Measurements from ENCODE around the gene SDK1. TPM values are rescaled to one million over a fixed set of nuclear protein-coding genes. Genes with fewer than 3 reads are reported as not detected.

Gene SDK1
- total RNA-seq, 1 experiment from 2014 or later = 20.0 TPM

- H3K36me3 Mint-ChIP-seq (ENCODE audit: insufficient read depth, unreplicated experiment) = peaks cover 5% of the 10 kb centered on the region
- H3K4me1 Mint-ChIP-seq (ENCODE audit: low read depth, unreplicated experiment) = no peaks in the 10 kb centered on the region
- peaks cover 2% of the 10 kb centered on the region for H3K9me3 Mint-ChIP-seq (ENCODE audit: low read depth, unreplicated experiment)
- H3K27ac Mint-ChIP-seq (ENCODE audit: unreplicated experiment) = no peak overlapping the region
- CTCF ChIA-PET = interaction anchor here (0.6 kb wide), 1 partner anchor 1001 kb away, joined by 6 read pairs; no protein-coding TSS in a partner anchor
- no peak for TF ChIP-seq CTCF (IDR thresholded peaks at IDR 0.05; ENCODE audit: unreplicated experiment)
- intact Hi-C loops (cut with micrococcal nuclease; ENCODE audit: unreplicated experiment) = no loop called here
- no peak overlapping the region for H3K4me3 Mint-ChIP-seq (ENCODE audit: low read depth, unreplicated experiment)
- no TSS peak for BruUV-seq (replicated peaks)
- DNase-seq = no peak
- H3K27me3 Mint-ChIP-seq (ENCODE audit: unreplicated experiment) = no peaks in the 10 kb centered on the region
Measured at GRCh38 chr7:4268040-4268965, 967.3 kb downstream of the SDK1 start.

DNA sequence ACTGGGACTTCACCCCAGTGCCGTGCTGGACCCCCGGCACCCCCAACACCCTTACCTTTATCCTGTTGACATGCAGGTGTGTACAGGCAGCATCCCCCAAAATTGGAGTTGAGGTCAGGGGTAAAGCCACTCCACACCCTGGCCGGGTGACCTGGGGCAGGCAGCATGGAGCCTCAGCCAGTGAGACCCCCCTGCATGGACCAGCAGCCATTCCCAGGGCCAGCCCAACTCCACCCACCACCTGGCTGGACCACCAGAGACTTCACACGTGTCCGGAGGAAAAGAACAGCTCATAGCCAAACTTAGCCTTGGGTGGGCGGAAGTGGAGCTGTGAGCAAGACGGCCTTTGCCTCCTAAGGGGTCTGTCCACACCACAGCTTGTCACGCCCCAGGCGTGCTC, 968.0 kb downstream of the SDK1 start:
- Mint-ChIP-seq H3K4me1 (ENCODE audit: low read depth, unreplicated experiment) (no peaks in the 10 kb centered on the region), H3K4me3 (ENCODE audit: low read depth, unreplicated experiment) (no peak overlapping the region), H3K27ac (ENCODE audit: unreplicated experiment) (no peak overlapping the region), H3K36me3 (ENCODE audit: insufficient read depth, unreplicated experiment) (peaks cover 5% of the 10 kb centered on the region), H3K9me3 (ENCODE audit: low read depth, unreplicated experiment) (peaks cover 2% of the 10 kb centered on the region), H3K27me3 (ENCODE audit: unreplicated experiment) (no peaks in the 10 kb centered on the region)
- TF ChIP-seq CTCF (IDR thresholded peaks at IDR 0.05; ENCODE audit: unreplicated experiment) = no peak
- CTCF ChIA-PET = interaction anchor here (0.6 kb wide), 3 partner anchors 243 to 1002 kb away, joined by 3 to 6 read pairs (median 5); no protein-coding TSS in a partner anchor
- no peak for DNase-seq
- intact Hi-C loops (cut with micrococcal nuclease; ENCODE audit: unreplicated experiment) = no loop called here
- BruUV-seq (replicated peaks) = no TSS peak

GRCh38 chr7:4269746-4270145, 968.7 kb downstream of the SDK1 start:
- DNase-seq = no peak
- Mint-ChIP-seq H3K36me3 (ENCODE audit: insufficient read depth, unreplicated experiment) (peaks cover 5% of the 10 kb centered on the region), H3K4me1 (ENCODE audit: low read depth, unreplicated experiment) (no peaks in the 10 kb centered on the region), H3K4me3 (ENCODE audit: low read depth, unreplicated experiment) (no peak overlapping the region), H3K27me3 (ENCODE audit: unreplicated experiment) (no peaks in the 10 kb centered on the region), H3K27ac (ENCODE audit: unreplicated experiment) (no peak overlapping the region), H3K9me3 (ENCODE audit: low read depth, unreplicated experiment) (peaks cover 4% of the 10 kb centered on the region)
- CTCF ChIA-PET = interaction anchor here (0.6 kb wide), 2 partner anchors 242 to 775 kb away, joined by 3 to 5 read pairs; no protein-coding TSS in a partner anchor
- no TSS peak for BruUV-seq (replicated peaks)
- no peak for TF ChIP-seq CTCF (IDR thresholded peaks at IDR 0.05; ENCODE audit: unreplicated experiment)
- intact Hi-C loops (cut with micrococcal nuclease; ENCODE audit: unreplicated experiment) = no loop called here

DNA sequence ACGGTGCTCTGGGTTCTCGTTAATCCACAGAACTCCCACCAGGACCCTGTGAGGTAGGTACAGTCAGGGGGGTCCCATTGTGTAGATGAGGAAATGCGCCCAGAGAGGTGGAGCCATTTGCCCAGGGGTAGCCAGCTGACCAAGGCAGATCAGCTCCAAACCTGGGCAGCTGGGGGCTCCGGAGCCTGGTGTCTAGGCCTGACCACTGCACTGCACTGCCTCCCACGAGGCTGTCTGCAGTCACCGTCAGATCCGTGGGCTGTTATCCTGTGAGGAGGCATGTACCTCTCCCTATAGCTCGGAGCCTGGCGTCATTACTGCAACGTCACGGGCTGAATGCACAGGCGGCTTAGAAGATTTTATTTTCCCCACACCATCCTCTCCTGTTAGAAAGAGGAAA, 969.2 kb downstream of the SDK1 start:
- TF ChIP-seq CTCF (IDR thresholded peaks at IDR 0.05; ENCODE audit: unreplicated experiment) = no peak
- H3K36me3 Mint-ChIP-seq (ENCODE audit: insufficient read depth, unreplicated experiment) = peaks cover 5% of the 10 kb centered on the region
- no peaks in the 10 kb centered on the region for H3K27me3 Mint-ChIP-seq (ENCODE audit: unreplicated experiment)
- intact Hi-C loops (cut with micrococcal nuclease; ENCODE audit: unreplicated experiment) = no loop called here
- H3K4me1 Mint-ChIP-seq (ENCODE audit: low read depth, unreplicated experiment) = no peaks in the 10 kb centered on the region
- peaks cover 4% of the 10 kb centered on the region for H3K9me3 Mint-ChIP-seq (ENCODE audit: low read depth, unreplicated experiment)
- CTCF ChIA-PET = no interaction called here
- H3K4me3 Mint-ChIP-seq (ENCODE audit: low read depth, unreplicated experiment) = no peak overlapping the region
- BruUV-seq (replicated peaks) = no TSS peak
- DNase-seq = no peak
- no peak overlapping the region for H3K27ac Mint-ChIP-seq (ENCODE audit: unreplicated experiment)
